Hippocampal formation (tissue), 2 donors: ENCODE measurements around the gene SYT13.

ENCODE experiments used
- DNase-seq, 2 donors: peaks; one replicate each; lab custom pipeline; 2025; lab: John Stamatoyannopoulos, UW

SYT13 gene

GRCh38 chr11:45216901-45217300 is 69.2 kb downstream of the SYT13 start:
- no peak for DNase-seq

- DNase-seq, result no peak
Measured at GRCh38 chr11:45216031-45216430, 70.1 kb downstream of the SYT13 start.

DNA sequence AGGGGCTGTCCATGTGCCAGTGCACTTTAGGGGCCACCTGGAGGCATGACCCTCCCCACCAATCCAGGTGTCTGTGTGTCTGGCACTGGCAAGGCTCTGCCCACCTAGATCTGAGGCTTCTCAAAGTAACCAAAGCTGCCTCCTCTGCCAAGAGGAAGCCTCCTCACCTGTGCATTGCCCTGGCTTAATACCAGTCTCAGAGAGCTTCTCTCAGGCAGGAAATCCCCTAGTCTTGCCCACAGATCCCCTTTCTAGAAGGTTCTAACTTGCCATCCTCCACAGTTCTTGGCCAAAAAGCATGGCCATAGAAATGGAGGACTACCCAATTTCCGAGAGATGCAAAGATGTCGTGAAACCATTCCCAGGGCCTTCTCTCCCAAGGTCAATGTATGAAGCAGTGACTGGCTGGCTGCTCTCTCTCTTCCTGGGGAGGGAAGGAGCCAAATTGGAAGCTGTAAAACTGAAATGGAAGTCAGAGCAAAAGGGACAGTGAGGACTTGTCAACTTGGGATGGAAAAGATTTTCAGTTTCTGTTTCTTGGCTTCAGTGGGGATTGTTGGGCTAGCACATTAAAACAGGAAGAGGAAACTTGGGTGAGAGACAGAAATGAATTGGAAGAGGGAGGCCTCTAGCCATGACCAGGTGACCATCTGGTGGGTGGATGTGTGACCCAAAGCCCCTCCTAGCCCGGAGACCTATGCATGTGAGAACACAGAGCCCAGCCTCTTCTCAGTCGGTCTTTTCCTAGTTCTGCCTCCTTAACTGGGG is 70.9 kb downstream of the SYT13 start:
- no peak for DNase-seq

- DNase-seq, result no peak
Measured at GRCh38 chr11:45213717-45214116, 72.4 kb downstream of the SYT13 start.

GRCh38 chr11:45213316-45213665 is 72.8 kb downstream of the SYT13 start:
- DNase-seq, result no peak

DNA sequence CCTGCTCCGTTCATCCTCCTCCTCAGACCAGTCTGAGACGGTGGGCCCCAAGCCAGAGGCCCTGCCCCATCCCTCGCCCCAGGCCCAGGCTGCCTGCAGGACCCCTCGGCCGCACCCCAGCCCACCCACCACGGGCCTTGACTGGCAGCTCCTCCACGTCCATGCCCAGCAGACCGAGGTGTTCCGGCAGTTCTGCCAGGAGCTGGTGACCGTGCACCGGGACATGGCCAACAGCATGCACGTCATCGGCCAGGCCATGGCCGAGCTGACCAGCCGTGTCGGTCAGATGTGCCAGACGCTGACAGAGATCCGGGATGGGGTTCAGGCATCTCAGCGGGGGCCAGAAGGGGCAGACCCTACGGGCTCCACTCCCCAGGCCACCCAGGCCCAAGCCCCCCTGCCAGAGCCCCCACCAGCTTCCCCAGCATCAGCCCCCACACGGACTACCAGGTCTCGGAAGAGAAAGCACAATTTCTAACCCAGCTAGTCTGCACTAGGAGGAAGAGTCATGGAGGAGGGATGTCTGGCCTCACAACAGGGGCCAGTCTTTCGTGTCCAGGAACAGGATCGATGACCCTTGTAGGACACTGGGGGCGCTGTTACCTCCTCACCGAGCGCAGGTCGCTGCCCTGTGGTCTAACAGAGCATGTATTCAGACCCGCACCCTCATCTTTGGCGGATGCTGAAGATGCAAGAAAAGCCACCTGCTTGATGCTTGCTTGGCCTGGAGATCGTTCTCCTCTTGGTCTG is 73.4 kb downstream of the SYT13 start:
- DNase-seq, result no peak

DNA sequence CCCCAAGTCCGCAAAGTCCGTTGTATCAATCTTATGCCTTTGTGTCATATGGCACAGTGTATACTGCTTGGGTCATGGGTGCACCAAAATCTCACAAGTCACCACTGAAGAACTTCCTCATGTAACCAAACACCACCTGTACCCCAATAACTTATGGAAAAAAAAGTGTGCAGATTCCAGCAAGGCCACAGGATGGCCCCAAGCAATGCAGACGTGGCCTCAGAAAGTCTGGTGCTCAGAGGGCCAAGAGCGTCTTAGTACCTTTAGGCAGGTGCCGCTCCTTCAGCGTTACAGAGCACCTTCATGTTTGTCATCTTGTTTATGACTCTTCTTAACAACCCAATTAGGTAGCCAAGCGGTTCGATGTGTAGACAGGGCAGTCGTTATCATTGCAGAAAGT is 74.4 kb downstream of the SYT13 start:
- no peak for DNase-seq

DNA sequence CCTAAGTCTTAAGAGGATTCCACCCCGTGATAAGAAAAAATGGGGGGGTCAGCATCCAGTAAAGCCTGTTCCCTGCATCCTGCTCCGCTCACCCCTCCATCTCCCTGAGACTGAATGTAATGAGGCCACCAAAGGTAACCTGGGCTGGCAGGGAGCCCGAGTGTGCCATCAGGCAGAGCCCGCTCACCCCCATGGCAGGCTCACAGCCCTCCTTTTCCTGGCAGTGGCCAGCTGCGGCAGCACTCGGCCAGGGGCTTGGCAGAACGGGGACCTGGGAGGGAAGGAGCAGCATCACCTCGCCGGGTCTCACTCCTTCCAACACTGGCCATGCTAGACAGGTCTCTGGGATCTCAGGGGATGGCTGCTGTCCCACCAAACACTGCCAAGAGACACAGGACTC is 75.3 kb downstream of the SYT13 start:
- DNase-seq, result no peak

DNA sequence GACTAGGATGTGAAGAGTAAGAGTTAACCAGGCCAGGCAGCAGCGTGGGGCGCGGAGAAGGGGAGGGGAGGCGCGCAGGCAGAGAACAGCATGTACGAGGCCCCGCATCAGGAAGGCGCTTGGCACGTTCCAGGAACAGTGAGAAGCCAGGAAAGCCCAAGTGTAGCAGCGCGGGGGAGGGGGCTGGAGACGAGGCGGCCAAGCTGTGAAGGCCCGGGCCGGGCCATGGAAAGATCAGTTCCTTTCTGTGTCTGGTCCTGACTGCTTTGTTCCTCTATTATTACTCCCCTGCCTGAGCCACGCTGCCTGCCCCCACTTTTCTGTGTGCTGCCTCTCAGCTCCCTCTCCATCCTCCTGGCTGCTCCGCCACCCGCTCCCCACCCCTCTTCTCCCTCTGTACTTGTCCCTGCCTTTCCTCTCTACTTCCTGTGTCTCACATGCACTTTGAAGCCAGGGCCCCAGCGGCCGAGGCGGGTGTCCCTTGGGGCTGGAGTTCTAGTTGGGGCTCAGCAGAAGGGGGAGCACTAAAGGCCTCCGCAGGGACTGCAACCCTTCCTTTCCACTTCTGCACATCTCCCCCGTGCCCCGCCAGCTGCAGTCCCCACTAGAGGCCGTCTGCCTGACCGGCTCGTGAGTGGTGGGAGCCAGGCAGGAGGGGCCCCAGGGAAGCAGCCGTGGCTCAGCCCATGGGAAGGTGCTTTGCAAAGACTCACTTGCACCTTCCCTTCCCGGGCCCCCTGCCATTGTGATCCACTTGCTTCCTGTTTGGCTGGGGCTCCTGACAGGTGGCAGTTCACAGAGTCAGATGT is 76.0 kb downstream of the SYT13 start:
- peak; percentile 65 to 66 for DNase-seq

DNA sequence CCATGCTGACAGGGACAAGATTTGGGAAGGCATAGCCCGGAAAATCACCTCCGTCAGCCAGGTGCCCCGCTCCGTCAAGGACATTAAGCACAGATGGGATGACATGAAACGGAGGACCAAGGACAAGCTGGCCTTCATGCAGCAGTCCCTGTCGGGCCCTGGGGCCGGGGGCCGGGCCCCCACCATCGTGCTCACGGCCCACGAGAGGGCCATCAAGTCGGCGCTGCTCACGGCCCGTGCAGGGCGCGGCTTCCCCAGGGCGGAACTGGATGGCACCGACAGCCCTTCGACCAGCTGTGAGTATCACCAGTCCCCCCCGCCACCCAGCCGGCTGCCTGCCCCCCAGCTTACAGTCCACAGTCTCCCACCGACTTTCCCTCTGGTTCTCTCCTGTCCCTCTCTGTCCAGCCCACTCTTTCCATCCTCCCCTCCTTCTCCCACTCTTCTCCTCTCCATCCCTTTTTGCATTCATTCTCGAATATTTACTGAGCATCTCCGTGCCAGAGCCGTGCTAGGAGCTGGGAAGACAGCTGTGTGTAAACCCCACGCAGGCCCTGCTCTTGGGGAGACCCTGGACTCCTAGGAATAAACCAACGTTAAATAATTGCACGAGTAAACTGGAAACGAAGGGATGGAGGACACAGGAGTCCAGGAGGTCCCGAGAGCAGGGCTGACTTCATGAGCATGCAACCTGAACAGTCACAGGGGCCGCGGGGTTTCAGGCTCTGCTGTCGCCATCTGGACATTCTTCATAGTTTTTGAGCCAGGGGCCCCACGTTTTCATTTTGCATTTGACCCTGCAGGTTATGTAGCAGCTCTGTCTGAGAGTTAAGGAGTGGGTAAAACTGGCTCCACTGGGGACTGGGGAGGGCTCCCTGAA is 76.9 kb downstream of the SYT13 start:
- DNase-seq, result no peak

DNA sequence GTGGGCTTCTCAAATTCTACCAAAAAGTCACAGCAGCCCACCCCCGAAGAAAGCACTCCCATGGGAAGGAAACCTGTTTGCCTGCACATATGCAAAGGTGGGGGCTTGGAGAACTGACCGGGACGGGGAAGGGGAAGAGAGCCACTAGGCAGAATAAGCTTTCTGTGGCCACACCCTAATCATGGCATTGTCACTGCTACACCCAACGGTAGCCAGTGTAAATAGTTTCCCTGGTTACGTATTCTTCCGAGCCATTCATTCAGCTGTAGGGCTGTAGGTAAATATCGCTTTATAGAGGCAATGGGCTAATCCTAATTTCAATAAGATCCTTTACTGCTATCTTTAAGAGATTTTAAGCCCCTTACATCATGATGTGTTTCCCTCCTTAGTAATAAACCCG is 78.0 kb downstream of the SYT13 start:
- no peak for DNase-seq

- no peak for DNase-seq
Measured at GRCh38 chr11:45205978-45206377, 80.2 kb downstream of the SYT13 start.

GRCh38 chr11:45204761-45205160 is 81.4 kb downstream of the SYT13 start:
- no peak for DNase-seq

DNA sequence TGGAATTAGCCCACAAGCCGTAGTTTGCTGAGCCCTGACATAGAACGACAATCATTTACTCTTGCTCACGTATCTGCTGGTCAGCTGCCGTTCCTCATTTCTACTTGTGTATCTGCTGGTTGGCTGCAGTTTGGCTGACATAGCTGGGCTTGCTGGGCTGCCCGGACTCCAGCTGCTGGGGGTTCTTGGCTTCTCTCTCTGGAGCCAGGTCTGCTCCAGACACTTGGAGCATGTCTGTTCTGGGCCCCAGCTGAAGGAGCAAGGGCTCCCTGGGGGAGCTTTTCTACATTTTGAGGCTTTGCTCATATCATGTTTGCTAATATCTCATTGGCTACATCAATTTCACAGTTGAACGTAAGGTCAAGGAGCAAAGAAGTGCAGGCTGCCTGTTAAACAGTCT is 92.4 kb downstream of the SYT13 start:
- DNase-seq, result no peak
